Dedifferentiated amniotic fluid mesenchymal stem cell (primary cell): ENCODE results near the gene PHF20.
"Not testable (repeated sequence)": the region's sequence is repeated elsewhere in the genome, so short reads cannot be mapped to it uniquely, and the experiment has no call there.

Source experiments
- DNase-seq: peaks from one replicate; pipeline ENCODE4 v3.0.0-alpha.2; 2016; ENCODE audit errors: extremely low spot score

The PHF20 gene

DNA sequence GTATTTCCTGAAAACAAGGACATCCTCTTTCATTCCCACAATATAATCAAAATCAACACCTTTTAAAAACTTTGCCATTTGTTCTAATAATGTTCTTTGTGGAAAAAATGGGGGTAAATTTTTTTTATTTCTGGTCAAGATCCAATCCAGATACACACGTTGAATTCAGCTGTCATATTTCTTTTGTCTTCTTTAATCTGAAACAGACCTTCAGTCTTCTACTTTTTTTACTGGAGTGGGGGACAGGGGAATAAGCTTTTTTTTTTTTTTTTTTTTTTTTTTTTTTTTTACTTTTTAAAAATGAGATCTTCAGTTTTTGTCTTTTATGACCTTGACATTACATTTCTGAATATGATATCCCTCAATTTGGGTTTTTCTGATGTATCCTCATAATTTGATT lies 113.4 kb downstream of the PHF20 start:
- DNase-seq: no peak

DNA sequence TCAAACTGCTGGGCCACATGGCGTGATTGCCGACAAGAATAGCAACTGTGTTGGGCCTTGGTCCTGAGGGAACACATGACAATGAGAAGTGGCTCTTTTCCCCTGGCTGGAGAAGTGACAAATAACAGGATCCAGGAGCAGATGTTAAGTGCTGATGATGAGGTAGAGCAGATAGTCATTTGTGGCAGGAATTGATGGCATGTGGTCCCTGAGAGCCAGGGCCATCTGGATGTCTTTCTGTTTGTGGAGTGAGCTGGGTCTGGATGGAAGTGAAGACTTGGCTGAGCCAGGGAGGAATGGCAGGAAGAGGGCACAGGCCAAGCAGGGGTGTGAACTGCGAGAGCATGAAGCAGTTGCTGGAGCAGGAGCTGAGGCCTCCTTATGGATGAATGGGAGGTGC lies 114.7 kb downstream of the PHF20 start:
- no peak for DNase-seq

DNA sequence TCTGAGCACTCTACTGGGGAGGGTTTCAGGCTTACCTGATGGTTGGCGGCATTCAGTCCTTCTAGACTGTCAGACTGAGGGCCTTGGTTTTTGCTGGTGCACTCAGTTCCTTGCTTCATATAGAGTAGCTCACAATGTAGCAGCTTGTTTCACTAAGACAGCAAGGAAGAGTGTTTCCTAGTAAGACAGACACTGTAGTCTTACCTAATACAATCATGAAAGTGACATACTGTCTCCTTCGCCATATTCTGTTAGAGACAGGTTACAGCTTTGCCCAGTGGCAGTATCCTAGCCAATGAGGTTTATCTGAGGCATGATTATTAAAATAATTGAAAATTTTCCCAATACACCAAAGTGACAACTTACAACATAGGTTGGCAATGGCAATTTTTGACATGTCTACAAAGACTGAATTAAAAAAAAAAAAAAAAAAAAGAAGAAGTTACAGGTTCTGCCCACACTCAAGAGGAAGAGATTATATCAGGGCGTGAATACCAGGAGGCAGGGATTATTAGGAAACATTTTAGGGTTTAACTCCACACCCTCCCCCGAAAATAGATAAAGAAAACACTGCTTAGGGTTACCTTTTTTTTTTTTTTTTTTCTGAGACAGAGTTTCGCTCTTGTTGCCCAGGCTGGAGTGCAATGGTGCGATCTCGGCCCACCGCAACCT lies 115.7 kb downstream of the PHF20 start:
- no peak for DNase-seq

GRCh38 chr20:35888657-35889056 lies 116.8 kb downstream of the PHF20 start:
- DNase-seq: no peak

DNA sequence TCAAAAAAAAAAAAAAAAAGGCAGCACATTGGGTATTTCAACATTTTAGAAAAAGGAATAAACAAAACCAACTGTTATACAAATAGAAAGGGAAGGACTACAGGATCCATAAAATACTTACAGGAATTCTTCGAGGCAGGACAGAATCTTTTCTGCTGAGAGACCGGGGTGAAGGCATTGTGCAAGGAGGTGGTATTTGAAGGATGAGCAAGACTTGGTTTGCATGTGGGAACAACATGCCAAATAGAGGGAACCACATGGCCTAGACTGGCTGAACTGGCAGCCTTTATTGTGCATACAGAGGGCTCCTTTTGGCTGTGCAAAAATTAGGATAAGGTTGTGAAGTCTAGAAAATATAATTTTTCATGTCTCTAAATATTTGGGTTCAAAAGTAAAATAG lies 119.6 kb downstream of the PHF20 start:
- DNase-seq: no peak

GRCh38 chr20:35892871-35893270 lies 121.1 kb downstream of the PHF20 start:
- DNase-seq: no peak

- DNase-seq: no peak
These were observed 122.1 kb downstream of the PHF20 start for GRCh38 chr20:35893942-35894341.

DNA sequence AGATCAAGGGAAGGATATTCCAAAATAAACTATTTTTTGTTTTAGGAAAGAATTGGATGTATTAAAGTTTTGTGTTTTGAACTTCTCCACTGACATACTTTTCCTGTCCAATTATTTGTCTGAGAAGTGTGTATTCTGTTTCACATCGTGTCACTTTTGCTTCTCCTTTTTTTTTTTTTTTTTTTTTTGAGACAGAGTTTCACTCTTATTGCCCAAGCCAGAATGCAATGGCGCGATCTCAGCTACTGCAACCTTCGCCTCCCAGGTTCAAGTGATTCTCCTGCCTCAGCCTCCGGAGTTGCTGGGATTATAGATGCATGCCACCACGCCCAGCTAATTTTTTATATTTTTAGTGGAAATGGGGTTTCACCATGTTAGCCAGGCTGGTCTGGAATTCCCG lies 123.7 kb downstream of the PHF20 start:
- not testable (repeated sequence) for DNase-seq

GRCh38 chr20:35899064-35899463 lies 127.2 kb downstream of the PHF20 start:
- DNase-seq: no peak

- not testable (repeated sequence) for DNase-seq
These were observed 129.4 kb downstream of the PHF20 start for GRCh38 chr20:35901230-35901629.

DNA sequence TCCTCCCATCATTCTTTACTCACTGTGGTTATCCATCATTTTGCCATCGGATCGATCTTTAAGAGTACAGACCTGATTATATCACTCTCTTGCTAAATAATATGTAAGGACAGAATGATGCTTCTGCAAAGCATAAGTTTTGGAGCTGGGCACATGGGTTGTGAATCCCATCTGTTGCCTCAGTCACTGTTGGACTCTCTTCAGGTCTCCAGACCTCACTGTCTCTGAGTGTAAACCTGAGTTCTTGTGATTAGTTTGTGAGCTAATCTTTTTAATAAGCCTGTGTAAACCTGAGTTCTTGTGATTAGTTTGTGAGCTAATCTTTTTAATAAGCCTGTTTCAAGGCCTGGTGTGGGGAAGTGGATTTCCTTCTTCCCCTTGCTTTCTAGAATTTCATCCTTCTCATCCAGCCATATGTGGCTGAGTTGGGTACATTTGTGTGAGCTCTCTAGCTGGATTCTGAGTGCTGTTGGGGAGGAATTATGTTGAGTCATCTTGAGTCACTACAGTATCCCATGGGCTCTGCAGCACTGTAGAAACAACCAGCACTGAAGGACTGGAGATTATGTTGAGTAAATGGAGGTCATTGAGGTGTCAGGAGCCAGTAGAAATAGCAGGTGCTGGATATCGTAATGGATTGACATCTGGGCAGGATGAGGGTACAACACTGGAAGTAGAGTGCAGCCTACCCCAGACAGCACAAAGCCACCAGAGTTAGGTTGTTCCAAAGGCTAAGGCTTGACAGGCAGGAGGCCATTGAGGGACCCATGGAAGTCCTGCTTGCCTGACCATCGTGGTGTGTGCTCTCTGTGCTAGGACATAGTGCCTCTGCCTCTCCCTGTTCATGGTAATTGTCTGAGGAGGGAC lies 130.1 kb downstream of the PHF20 start:
- peak; percentile 82 for DNase-seq

DNA sequence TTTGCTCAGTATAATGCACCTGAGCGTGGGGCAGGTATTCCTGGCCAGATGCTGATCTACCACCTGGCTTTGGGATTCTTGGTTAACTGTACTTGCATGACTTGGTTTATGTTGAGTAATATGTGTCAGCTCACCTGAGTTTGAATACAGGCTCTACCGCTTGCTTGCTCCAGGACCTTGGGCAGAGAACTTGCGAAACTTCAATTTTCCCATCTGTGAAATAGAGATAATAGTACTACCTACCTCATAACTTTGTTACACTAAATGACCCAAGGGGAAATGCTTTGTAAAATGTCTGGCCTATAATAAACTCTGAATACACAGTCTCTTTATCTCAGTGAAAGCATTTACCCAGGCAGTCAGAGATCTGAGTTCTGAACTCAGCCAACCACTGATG lies 130.7 kb downstream of the PHF20 start:
- no peak for DNase-seq

DNA sequence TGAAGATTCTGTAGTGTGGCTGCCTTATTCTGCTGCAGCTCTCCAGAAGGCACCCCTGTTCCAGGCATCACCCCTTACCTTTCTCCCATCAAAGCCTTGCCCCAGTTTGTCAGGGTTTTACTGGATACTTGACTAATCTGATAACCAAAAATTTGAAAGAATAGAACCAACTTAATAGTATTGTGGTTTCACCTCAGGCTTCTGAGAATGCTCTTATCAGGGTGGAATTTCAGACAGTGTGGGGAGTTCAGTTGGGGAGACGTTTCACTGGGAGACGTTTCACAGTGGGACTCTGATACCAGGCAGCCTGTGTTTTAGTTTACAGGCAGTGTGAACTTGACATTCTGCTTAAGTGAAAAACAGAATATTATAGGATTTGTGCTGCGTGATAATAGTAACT lies 132.0 kb downstream of the PHF20 start:
- DNase-seq: no peak

DNA sequence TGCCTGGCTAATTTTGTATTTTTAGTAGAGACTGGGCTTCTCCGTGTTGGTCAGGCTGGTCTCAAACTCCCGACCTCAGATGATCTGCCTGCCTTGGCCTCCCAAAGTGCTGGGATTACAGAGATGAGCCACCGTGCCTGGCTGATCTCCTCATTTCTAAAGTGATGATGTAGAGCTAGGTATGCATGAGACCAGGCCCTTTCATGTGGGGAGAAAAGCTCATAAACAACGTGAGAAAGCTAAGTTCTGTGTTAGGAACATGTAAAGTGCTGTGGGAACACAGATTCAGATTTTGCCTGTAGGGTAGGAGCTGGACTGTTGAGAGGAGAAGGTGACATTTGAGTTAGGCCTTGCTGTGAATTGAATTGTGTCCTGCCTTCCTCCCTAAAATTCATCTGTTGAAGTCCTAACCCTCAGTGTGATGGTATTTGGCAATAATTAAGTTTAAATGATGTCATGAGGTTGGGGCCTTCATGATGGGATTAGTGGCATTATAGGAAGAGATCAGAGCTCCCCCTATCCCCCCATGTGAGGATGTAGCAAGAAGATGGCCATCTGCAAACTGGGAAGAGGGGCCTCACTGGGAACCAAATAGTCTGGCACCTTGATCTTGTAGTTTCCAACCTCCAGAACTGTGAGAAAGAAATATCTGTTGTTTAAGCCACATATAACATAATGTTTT lies 133.3 kb downstream of the PHF20 start:
- no peak for DNase-seq

DNA sequence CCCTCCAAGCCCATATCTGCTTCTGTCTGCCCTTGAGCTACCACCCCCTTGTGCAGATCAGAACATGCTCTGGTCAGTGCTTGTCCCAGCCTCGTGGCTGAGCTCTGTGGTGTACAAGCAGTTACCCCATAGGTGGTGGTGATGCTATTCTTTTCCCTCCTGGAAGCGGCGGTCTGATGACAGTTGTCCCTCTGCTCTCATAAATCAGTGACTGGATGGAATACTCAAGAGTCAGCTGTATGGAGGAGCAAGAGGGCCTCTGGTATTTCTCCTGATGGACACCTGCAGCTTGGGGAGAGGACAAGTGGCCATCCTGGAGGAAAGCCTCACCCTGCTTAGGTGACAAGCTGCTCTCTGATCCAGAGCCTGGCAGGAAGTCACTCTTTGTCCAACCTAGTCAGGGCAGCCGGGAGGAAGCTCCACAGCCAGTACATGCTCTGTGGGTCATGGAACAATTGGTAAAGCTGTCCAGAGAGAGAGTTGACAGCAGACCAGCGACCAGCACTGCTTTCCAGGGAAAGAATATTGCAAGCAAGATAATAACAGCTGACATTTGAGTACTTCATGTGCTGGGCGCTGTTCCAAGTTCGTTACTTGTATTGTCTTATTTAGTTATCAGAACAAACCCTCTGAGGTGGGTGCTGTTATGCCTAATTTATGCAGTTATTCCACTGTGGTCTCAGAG lies 135.3 kb downstream of the PHF20 start:
- no peak for DNase-seq

DNA sequence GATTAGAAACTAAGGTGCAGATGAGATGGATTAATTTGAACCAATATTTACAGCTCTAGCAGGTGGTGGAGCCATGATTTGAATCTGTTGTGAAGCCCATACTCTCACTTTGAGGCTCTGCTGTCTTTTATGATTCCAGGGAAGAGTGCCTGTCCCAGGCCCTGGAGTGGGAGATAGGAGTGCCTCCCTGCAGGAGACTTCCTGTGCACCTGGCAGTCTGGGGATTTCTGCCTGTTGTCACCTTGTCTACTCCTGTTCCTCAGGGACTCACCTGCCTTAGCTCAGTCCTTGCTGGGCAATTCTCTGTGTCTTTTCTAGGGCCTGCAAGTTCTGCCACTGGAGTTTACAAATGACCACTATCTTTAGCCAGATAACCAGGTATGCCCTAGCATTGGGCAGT lies 136.2 kb downstream of the PHF20 start:
- no peak for DNase-seq

GRCh38 chr20:35909176-35909575 lies 137.4 kb downstream of the PHF20 start:
- DNase-seq: no peak

DNA sequence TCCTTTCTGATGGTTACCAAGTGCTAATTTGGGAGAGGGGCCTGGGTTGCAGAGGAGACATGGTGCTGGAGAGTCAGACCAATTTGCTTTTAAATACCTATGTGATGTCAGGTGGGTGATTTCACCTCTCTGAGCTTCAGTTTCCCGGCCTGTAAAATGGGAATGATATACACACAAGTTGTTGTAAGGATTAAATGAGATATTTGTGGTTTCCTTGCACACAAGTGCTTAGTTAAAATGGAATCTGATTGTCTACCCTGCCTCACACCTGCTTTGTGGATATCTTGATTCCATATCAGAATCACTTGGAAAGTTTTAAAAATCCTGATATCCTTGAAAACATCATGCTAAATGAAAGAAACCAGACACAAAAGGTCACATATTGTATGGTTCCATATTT lies 138.0 kb downstream of the PHF20 start:
- no peak for DNase-seq

DNA sequence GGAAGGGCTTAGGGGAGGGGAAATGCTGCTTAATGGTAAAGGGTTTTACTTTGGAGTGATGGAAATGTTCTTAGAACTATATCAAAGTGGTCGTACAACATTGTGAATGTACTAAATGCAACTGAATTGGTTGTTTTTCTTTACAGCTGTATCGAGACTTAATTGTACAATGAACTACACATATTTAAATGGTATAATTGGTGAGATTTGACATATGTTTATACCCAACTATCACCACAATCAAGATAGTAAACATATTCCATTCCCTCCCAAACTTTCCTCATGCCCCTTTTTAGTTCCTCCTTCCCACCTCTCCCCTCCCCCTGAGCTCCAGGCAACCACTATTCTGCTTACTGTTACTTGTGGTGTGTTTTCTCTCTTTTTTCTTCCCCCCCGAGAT lies 138.4 kb downstream of the PHF20 start:
- DNase-seq: no peak

DNA sequence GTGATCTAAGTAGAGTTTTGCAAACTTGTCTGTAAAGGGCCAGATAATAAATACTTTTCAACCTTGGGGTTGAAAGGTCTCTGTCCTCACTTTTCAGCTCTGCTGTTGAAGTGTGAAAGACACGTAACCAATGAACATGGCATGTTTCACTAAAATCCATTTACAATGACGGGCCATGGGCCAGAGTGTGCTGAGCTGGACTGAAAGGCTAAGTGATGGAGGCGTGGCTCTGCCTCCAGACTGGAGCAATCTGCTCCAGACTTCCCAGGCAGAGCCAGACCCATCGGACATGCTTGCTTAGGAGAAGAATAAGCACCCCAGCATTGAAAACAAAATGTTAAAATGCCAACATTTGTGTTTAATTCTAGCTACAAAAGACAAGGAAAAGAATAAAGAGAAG lies 141.1 kb downstream of the PHF20 start:
- no peak for DNase-seq

DNA sequence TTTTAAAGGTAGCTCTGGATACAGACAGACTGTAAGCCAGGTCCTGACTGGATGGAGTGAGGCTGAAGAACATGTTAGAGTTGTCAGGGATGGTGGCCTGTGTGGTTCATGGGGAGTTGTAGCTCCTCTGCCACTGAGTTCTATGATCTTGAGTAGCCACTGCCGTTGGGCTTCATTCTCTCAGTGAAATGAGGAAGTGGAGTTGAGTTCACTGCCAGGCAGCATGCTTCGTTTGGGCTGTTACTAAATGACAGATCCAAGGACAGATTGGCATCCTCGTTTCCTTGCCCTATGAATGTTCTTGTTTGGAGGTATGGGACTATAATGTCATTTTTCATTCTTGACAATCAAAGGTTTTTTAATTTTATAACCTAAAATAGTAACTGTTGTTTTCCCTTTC lies 145.3 kb downstream of the PHF20 start:
- DNase-seq: no peak

- no peak for DNase-seq
These were observed 146.2 kb downstream of the PHF20 start for GRCh38 chr20:35918021-35918420.
